ENCODE measurements around the gene BICDL2.

Gene BICDL2

DNA sequence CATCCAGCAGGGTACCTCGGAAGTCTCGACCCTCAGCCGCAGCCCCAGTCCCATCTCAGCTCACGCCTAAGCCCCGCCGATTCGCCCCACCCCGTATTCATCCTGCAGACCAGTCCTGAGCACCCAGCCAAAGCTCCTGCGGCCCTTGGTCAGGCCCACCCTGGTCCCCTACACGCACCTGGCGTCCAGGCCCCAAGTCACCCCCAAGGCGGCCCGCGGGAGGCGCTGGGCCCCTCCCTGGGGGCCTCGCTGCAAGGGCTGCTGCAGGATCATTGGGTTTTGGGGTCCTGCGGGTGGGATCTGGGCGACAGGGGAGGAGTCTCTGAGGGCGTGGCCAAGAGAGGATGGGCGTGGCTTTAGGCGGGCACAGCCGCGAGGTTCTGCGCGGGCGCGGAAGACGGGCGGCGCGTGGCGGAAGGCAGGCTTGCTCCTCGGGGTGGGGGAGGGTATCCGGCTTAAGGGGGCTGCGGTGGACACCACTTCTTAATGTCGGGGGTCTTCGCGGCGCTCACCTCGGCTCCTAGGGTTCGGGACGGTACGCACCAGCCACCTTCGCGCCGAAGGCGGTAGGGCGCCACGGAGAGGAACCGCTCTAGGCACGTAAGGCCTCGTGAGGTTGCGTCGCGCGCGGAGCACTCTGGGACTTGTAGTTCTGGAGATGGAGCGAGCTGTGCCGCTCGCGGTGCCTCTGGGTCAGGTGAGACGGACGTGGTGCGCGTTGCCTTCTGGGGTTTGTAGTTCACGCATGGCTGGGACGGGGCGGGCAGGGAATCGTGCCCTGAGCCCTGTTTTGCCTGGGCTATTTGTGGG is 12.9 kb downstream of the BICDL2 start, which contains the start of the genes HCFC1R1 and THOC6:
TSS of gene HCFC1R1 (minus strand) at position 274 of the 810 bp plus-strand sequence. CDS start at position 273, 1 bp downstream.
TSS of gene THOC6 (plus strand) at position 367 of the 810 bp plus-strand sequence. CDS start at position 659, 292 bp downstream.
- DNase-seq (ENCODE audit: low read depth): peak; percentile 92

DNA sequence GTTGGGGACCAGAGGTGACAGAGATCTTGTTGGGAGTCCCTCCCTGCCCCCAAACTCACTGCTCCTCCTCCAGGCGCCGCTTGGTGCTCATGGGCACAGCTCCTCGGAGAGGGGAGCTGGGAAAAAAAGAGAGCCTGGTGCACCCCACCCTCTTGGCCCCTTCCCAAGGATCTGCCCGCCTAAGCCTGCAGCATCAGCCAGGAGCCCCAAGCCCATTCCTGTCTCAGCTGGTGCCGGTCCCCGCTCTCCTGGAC is 13.4 kb downstream of the BICDL2 start:
- DNase-seq (ENCODE audit: low read depth): no peak

DNA sequence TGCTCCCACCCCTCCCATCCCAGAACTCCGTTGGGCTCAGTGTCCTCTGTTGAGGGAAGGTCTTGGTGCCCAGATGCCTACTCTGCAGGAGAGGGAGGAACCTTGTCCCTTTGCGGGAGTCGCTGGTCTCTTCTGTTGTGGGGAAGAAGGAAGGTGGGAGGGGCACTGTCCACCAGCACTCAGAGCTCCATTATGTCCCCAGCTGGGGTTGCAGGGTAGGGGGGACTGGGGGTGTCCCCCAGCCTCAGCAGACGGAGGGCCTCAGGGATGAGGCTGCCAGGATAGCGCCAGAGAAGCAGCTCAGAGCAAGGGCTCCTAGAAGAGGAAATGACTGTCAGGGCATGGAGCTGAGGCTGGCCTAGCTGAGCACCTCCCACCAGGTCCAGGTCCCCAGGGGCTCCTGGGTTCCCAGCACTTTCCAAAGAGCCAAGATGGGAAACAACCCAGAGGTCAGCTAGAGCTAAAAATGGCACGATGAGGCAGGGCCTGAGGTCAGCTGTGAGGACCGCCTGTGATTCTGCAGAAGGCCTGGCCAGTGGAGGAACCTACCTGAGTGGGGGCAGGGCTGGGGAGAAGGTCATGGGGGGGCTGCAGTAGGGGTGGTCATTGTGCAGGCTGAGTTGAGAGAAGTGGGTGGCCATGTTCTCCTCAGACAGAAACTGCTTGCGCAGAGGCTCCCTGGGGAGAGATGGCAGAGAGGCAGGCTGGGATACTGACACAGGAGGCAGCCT is 13.9 kb downstream of the BICDL2 start:
- DNase-seq (ENCODE audit: low read depth): no peak

DNA sequence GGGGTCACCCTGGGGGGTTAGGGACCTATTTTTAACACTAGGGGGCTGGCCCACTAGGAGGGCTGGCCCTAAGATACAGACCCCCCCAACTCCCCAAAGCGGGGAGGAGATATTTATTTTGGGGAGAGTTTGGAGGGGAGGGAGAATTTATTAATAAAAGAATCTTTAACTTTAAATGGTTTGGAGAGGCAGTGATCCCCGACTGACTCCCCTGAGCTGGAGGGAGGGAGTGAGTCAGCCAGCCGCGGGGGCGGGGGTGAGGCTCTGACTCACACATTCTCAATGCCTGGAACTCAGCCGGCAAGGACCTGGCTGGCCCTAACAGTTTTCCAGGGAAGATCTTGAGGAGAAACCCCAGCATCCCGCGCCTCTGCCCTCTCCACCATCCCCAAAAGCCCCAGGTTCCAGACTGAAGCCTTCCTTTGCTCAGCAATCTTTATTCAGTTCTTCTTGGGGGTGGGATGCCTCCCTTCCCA is 14.5 kb downstream of the BICDL2 start:
- peak; percentile 84 for DNase-seq (ENCODE audit: low read depth)

DNA sequence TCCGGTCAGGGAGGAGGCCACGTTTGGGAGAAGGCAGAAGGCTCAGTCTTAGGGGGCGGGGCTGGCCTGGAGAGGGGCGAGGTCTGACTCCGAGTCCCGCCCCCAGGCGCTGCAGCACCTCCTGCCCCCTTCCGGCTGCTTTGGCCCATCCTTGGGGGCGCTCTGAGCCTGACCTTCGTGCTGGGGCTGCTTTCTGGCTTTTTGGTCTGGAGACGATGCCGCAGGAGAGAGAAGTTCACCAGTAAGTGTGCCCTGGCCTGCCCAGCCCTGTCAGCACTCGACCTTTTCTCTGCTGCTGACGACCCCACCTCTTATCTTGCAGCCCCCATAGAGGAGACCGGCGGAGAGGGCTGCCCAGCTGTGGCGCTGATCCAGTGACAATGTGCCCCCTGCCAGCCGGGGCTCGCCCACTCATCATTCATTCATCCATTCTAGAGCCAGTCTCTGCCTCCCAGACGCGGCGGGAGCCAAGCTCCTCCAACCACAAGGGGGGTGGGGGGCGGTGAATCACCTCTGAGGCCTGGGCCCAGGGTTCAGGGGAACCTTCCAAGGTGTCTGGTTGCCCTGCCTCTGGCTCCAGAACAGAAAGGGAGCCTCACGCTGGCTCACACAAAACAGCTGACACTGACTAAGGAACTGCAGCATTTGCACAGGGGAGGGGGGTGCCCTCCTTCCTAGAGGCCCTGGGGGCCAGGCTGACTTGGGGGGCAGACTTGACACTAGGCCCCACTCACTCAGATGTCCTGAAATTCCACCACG is 15.1 kb downstream of the BICDL2 start:
- DNase-seq (ENCODE audit: low read depth): peak; percentile 80

DNA sequence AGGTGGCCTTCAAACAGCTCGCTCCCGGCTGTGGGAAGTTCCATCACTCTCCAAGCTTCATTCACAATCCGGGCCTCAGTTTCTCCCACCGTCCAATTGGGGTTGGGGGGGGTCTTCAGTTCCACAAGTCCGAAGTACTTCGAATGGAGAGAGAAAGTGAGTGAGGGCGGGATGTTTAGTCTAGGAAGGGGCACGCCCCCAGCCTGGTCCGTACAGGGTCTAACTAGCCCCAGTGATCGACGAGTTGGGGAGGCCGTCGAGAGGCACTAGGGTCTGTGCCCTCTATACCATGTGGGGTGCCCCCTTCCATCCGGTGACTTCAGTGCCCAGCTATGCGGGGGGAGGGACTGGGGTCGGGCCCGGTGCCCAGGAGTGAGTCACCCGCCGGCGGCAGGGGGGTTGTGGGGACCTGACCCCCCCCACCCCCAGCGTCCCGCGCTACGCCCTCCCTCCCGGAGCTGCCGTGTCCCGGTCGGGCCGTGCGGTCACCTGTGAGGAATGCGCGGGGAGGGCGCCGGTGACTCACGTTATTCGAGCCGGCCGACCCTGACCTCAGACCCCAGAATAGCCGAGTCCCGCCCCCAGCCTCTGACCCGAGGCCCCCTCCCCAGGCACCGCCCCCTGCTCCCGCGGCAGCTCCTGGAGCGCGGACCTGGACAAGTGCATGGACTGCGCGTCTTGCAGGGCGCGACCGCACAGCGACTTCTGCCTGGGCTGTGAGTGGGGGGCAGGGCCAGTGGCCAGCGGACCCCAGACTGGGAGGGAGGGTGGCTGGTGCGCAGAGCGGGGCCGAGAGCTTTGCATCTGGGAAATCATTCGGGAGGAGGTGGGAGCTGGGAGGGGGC is 15.9 kb downstream of the BICDL2 start:
- peak; percentile 33 for DNase-seq (ENCODE audit: low read depth)

DNA sequence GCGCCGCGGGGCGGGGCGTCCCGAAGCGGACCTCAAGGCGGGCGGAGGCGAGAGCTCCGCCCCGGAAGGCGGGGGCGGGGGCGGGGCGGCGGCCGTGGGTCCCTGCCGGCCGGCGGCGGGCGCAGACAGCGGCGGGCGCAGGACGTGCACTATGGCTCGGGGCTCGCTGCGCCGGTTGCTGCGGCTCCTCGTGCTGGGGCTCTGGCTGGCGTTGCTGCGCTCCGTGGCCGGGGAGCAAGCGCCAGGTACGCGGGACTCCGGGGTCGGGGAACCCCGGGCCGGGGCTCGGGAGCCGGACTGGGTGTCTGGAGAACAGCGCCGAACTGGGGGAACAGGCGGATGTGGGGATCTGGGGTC is 16.5 kb downstream of the BICDL2 start, which contains the start of gene TNFRSF12A:
TSS of gene TNFRSF12A (plus strand) at position 122 of the 357 bp plus-strand sequence. CDS start at position 152, 30 bp downstream.
- peak; percentile 49 for DNase-seq (ENCODE audit: low read depth)

DNA sequence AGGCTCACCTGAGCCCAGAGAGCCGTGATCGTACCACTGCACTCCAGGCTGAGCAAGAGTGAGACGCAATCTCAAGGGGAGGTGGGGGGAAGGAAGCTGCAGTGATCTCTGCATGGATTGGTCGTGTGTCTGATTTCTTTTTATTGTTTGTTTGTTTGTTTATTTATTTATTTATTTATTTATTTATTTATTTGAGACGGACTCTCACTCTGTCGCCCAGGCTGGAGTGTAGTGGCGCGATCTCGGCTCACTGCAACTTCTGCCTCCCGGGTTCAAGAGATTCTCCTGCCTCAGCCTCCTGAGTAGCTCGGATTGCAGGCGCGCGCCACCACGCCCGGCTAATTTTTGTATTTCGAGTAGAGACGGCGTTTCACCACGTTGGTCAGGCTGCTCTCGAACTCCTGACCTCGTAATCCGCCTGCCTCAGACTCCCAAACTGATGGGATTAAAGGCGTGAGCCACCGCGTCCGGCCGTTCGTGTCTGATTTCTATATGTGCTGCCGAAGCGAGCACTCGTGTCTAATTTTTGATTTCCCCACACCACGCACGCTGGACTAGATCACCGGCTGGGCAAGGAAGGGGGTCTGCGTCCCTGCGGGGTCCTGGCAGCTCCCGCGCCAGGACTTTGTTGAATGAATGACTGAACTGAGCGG is 17.0 kb downstream of the BICDL2 start:
- DNase-seq (ENCODE audit: low read depth): no peak

DNA sequence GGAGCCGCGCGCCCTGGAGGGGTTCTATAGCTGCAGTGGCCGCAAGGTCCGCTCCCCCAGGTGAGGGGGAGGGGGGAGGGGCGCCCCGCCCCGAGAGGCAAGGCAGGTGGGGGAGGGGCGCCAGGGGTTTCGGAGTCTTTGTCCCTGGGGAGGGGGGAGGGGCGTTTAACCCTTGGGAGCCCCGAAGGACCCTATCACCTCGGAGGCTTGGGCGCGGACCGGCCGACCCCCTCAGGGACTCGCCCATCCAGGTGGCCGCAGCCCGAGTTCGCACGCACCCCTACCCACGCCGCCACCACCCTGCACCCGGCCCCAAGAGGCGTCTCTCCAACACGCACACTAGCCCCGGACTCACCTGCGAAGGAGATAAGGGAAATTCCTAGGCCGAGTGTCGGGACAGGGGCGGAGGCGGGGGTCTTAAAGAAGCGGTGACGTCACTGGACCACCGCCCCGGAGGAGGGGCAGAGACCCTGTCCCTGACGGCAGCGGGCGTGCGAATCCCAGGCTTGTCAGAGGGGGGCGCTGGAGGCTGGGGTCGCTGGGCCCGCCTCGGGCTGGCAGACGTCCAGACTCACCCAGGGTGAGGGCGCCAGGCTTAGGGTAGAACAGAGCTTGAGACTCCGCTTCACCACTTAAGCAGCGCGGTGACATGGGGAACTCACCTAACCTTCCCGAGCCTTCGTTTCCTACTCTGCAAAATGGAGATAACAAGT is 18.8 kb downstream of the BICDL2 start, which contains the start of gene CLDN6:
TSS of gene CLDN6 (minus strand) at position 390 of the 713 bp plus-strand sequence. CDS start 2,162 bp downstream, outside the sequence.
- no peak for DNase-seq (ENCODE audit: low read depth)

DNA sequence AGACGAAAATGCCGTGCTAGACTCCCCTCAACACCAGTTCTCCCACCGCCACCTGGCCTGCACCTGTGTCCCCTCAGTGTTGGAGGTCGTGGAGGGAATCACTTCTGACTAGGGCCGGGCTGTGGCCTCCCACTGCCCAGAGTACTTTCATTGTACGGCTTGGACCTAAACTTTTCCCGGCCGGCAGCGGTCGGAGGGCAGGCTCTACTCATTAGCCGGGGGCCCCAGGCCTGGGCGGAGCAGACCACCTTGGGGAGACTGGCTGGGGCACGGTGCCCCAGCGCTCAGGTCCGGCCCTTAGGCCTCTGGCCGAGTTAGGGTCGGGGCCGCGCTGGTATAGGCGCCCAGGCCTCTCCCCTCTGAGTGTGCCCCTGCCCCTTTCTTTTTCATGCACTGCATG is 19.4 kb downstream of the BICDL2 start:
- no peak for DNase-seq (ENCODE audit: low read depth)

DNA sequence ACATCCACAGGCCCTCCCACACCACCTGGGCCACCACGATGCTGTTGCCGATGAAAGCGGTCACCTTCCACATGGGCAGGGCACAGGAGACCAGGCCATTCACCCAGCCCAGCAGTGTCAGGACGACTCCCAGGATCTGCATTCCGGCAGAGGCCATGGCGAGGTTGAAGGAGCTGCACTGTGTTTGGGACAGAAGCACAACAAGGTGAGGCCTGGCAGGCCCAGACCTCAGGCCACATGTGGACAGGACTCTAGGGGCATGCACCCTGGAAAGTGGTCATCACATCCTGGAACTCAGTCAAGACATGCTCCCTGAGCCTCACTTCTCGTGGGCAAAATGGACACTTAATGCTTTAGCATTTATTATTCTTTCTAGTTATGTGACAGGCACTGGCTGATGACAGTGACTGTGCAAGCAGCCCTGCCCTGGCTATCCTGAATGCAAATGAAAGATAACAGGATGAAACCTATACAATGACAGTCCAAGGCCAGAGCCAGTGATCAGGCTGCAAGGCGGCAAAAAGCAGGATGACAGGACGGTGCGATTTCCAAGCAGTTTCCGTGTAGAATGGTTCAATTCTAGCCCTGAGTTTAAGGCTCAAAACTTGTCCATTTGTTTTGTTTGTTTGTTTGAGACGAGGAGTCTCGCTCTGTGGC is 20.8 kb downstream of the BICDL2 start:
- no peak for DNase-seq (ENCODE audit: low read depth)

DNA sequence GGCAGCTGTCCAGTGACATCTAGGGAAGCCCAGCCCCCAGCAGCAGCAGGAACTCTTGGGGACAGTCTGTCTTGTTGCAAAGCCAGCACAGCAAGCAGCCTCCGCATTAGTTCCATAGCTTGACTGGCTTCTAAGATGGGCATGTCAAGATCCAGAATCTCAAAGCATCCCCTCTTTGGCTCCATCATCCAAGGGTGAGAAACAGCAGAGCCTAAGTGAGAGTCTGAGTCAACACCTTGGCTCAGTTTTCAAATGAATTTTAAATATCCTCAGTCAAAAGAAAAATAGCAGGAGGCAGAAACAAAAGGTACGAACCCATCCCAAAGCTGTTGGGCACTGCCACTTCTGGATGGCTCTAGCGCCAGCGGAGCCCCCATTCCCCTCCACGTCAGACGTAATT is 21.8 kb downstream of the BICDL2 start:
- no peak for DNase-seq (ENCODE audit: low read depth)

DNA sequence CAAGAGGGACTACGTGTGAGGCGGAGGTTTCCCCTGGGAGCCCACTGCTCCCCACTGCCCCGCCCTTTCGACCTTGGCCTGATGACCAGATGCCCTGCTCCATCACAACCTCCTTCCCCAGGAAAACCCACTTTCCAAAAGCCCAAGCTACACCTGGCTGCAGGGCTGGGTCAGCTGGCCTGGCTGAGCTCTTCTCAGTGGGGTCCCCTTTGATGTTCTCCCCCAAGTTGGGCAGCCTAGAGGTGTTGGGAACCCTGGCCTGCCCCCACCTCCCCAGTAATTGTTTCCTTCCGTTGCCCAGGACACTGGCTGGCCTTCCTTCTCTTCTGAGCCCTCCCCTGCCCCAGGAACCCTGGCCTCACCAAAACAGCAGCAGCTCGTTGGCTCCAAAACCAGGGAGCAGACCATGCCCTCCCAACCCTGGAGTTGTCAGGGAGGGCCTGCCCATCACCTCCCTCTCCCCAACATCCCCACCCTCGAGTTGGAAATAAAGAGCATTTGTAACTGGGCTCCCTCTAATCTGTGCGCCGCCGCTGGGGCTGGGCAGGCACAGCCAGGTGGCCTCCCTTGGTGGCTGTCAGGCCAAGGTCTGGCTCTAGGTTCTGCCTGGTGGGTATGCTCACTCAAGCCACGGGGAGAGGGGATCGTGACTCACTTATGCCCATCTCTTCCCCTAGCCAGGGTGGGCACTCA is 22.6 kb downstream of the BICDL2 start:
- DNase-seq (ENCODE audit: low read depth): no peak

DNA sequence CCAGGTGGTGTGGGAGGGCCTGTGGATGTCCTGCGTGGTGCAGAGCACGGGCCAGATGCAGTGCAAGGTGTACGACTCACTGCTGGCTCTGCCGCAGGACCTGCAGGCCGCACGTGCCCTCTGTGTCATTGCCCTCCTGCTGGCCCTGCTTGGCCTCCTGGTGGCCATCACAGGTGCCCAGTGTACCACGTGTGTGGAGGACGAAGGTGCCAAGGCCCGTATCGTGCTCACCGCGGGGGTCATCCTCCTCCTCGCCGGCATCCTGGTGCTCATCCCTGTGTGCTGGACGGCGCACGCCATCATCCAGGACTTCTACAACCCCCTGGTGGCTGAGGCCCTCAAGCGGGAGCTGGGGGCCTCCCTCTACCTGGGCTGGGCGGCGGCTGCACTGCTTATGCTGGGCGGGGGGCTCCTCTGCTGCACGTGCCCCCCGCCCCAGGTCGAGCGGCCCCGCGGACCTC is 23.2 kb downstream of the BICDL2 start:
- DNase-seq (ENCODE audit: low read depth): no peak

DNA sequence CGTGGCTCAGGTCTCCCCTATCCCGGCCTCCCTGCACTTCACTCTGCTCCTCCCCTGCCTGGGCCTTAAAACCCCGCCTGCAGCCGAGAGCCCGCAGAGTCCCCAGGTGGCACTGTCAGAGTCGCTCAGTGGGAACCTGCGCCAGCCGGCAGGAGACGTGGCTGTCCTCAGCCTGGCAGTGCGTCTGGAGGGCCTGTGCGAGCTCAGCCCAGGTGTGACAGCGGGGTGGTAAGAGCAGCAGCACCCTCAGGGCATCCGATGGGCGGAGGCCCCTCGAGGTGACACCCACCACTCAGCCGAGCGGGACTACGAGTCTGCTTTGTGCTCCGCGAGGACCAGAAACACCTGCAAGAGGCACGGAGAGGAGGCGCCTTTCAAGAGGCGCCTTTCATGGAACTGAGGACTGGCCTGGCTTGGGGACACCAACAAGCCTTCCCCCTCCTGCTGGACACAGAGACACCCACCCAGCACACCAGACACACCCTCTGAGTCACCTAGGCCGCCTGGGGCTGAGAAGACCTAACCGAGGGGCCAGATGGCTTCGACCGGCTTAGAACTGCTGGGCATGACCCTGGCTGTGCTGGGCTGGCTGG is 23.8 kb downstream of the BICDL2 start, which contains the start of gene CLDN9:
TSS of gene CLDN9 (plus strand) at position 96 of the 593 bp plus-strand sequence. CDS start at position 536, 440 bp downstream.
- DNase-seq (ENCODE audit: low read depth): no peak

DNA sequence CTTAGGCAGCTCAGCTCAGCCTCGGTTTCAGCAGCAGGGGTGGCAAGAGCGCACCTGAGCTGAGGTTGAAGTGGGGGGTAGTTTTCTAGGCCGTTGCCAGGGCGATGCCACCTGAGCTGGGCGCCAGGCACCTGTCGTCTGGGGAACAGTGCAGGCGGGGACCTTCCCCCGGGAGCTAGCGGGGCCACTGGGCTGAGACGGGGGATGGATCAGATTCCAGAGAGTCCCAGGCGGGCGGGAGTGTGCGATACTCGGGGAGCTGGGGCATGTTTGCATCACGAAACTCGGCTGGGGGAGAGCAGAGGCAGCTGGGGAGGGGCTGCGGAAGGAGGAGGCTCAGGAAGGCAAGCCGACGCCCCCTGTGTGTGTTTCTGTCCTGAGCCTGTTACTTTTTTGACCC is 24.5 kb downstream of the BICDL2 start:
- DNase-seq (ENCODE audit: low read depth): no peak

DNA sequence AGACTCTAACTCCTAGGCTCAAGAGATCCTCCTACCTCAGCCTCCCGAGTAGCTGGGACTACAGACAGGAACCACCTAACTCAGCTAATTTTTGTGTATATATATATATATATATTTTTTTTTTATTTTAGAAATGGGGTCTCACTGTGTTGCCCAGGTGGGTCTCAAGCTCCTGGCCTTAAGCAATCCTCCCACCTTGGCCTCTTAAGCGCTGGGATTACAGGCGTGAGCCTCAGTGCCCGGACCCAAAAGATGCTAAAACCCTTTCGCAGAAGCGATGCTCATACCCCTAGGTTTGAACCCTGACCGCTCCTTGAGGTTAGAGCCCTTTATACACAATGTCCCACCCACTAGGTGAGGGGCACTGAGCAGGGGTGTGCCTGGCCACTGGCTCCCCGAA is 26.2 kb downstream of the BICDL2 start:
- DNase-seq (ENCODE audit: low read depth): no peak

All from activated T-cell treated with anti-CD3 and anti-CD28 coated beads for 24 hours (primary cell).